Activated naive CD8-positive, alpha-beta T cell treated with anti-CD3 and anti-CD28 coated beads, Interleukin-2, amount 50 U/mL, for 16 hours (primary cell): ENCODE data around the gene PRKAR1A.

Source experiments
- DNase-seq: peaks from one replicate; pipeline ENCODE4 v3.0.0-alpha.2; 2020; ENCODE audit warnings: low read depth, low spot score

The PRKAR1A gene

DNA sequence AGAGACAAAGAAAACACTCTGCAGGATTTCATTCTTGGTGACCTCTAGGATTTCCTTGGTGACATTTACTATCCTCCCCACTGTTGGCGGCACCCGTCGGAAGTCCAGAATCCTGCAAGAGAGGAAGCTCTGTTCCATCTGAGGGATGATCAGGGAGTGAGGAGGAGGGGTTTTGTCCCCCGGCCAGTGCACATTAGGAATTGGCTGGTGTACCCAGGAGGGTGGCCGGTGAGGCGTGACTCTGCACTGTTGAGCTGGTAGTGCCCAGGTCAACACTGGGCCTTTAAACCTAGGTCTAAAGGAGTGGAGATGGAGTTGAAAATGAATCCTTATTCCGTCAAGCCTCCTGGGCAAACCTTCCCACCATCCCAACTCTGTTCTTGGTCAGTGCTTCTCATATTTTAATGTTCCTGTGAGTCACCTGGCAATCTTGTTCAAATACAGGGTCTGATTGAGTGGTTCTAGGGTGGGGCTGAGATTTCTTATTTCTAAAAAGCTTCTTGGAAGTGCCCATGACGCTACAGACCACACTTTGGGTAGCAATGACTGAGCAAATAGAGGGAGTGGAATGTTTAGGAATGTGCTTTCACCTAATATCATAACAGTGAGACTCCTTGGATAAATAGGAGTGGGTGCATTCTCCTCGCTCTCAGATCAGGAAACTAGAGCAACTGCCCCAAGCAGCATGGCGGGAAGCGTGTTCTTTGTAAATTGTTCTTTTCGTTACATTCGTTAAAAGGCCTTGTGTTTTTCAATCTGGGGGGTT is 30.7 kb downstream of the PRKAR1A start:
- DNase-seq, result no peak

DNA sequence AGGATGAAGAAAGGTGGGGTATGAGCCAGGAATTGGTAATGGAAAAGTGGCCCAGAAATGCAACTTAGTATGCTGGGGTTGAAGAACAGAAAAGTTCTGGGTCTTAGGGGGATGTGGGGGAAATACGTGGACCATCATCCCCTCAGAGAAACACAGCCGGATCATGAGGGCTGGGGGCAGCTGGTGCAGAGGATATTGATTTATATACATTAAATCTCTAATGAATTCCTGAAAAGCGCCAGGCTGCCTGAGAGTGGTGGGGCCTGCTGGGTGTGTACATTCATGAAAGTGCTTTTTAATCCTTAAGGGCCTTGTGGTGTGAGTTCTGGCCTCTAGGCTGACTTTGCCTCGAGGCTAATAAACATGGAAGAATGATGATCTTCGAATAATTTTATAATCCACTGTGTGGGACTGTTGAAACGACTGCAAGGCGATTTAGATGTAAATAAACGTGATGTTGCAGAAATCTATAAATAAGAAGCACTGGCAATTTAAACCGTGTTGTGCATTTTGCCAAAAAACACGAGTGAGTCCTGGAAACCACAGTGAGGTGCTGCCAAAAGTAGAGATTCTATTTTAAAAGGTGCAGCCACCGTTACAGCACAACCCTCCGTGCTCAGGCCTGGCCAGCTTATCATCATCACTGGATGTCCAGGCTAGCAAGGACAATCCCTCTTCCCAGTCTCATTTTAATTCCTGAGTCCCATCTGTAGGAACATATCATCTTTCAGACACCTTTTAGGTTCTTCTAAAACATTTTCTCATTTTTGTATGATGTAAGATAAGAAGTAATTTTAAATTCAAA is 32.1 kb downstream of the PRKAR1A start:
- no peak for DNase-seq

DNA sequence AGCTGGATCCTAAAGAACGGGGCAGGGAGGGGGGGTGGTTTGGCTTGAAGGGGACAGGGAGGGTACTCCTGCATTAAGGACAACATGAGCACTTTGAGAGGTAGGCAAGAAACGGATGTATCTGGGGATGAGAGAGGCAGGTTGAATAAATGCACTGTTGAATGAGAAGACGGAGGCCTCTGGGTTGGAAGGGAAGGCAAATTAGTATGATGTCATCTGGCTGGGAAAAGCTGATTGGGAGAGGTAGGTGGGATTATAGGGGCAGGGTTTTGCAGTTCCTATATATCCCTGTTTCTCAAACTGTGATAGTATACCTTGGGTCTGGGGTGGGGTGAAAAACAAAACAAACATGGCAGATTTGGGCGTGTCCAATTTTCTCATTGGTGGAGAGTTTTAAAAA is 44.3 kb downstream of the PRKAR1A start:
- DNase-seq, result no peak

DNA sequence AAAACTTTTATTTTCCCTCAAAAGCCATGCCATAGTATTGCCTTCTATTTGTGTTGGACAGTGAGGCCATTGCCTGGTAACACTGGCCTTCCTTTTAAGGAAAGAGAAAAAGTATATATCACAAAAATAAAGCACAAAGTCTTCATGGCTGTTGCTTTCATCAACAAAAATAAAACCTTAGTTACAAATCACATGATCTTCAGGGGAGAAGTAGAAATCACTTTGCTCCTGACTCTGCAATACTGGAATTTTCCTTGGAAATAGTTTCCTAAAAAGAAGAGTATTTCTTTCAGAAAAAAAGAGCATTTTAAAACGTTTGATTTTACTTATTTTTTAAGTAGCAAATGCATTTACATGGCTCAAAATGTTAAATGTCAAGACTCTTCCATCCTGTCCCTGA is 47.1 kb downstream of the PRKAR1A start:
- DNase-seq, result no peak

DNA sequence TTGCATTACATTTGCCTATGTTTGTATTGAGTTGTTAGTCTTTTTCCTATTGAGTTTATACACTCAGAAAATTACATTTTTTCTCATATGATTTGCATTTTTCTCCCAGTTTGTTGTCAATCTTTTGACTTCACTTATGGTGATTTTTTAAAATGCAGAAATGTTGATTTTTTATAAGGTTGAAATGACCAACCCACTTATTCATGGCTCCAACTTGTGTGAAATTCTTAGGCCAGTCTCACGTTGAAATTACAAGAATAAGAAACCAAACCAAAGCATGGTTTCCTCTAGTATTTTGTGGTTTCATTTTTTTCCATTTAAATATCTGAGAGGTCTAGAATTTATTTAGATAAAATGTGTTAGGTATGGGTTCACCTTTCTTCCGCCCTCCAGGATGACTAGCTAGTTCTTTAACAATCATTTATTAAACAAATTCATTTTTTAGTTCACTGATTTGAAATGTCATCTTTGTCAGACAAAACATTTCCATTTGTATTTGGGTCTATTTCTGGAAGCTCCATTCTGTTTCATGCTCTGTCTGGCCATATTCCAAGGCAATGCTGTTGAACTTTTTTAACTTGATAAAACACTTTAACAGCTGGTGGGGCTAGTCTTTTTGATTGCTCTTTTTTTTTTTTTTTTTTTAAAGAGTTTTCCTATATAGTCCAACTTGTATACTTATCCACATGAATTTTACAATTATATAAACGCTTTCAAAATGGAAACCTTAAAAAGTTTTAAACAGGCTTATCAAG is 48.9 kb downstream of the PRKAR1A start:
- no peak for DNase-seq

DNA sequence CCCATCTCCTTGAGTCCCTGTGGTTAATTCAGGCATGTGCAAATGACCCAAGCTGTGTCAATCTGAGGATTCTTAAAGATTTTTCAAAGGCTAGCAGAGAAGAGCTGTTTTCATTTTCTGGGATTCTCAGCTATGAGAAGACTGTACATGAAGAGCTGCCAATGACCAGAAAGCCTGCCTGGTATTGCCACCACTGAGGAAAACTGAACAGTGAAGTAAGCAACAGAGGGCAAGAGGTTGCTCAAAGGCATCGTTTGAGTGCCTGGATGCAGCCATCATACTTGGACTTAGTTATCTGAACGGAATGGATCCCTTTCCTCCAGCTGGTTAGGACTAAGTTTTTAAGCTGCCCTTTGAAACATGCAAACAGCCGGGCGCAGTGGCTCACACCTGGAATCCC is 50.5 kb downstream of the PRKAR1A start:
- DNase-seq, result no peak

DNA sequence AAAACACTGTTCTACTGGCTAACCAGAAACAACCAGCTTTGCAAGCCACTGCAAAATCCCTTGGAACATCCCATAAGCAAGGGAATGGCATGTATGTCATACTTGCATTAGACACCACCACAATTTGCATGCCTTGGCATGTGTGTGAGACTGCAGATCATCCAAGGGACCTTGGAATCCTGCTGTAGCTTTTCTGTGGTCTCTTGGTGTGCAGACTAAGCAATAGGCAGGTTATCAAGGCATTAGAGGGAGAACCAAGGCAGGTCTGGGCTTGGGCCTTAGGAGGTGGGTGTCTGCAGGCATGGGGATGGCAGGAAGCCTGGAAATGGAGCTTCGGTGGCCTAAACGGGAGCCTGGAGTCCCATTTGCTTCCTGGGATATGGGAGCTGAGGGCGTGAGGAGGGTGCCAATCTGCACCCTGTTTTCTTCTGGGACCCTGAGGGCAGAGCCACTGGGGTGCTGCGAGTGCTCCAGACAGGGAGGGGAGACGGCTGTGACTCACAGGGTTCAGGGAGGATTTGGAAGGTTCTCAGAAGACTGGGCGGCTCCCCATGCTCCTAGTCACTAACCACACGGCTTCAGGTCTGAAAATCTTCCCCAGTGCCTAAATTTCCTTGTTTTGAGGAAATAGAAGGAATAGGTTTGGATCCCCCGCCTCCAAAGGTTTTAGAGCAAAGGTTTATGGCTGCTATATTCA is 52.3 kb downstream of the PRKAR1A start:
- DNase-seq, result no peak

DNA sequence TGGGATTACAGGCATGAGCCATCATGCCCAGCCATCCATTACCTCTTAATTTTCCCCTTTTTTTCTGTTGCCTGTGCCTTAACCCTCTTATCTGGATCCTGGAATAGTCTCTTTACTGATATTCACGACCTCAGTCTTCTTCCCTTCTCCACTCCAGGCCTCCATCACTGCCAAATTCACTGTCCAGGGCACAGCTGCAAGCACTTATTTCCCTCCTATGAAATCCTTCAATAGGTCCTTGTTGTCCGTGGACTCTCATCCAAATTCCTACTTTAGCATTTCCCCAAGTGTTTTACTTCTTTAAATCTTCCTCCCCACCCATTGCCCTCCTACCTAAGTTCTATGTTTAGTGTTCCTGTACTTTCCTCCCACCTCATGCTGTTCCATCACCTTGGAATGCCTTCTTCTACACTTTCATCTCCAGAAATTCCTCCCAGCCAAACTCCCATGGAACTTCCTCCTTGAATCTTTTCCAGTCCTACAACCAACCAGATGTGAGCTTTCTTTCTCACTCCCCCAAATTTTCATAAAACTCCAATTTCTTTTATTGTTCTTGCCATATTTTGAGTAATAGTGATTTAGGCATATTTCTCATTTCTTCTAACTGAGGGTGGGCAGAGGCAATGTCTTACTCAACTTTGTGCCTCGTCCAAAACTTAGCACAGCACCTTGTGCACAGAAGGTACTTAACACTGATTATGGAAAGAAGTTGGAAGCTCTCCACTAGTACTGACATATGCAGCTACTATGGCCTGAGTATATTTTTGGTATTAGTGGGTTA is 53.6 kb downstream of the PRKAR1A start:
- DNase-seq, result no peak

DNA sequence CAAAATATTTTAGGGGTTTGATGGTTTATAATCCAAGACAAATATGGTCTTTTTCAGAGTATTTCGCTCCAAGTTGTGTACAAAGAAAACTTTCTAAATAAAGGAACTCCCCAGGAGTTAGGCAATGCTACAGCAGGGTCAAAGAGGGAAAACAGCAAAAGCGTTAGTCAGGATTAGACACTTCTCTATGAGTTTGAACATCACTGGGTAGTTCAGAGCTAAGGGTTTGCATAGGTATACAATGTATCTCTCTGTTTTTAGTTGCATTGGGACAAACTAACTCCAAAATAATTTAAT is 54.2 kb downstream of the PRKAR1A start:
- DNase-seq, result no peak

DNA sequence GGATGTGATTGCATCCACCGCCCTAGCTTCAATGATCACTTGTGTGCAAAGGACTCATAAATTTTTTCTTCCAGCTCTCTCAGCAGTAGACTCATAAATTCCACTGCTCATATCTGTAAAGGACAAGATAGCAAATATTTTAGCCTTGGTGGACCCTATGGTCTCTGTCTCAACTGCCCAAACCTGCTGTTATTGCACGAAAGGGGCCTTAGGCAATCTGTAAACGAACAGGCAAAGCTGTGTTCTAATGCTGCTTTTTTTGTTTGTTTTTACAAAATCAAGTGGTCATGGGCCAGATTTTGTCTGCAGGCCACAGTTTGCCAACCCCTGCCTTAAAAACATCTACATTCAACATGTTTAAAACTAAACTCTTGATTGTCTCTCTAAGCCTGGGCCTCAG is 54.8 kb downstream of the PRKAR1A start:
- no peak for DNase-seq

DNA sequence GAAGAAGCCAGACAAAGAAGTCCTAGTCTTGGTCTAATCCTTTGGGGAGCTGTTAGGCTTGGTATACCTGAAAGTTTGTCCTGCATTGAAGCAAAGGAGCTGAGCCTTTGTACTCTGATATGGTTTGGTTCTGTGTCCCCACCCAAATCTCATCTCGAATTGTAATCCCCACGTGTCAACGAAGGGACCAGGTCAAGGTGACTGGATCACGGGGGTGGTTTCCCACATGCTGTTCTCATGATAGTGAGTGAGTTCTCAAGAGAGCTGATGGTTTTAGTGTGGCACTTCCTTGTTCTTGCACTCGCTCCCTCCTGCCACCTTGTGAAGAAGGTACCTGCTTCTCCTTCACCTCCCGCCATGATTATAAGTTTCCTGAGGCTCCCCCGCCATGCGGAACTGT is 55.4 kb downstream of the PRKAR1A start:
- no peak for DNase-seq

DNA sequence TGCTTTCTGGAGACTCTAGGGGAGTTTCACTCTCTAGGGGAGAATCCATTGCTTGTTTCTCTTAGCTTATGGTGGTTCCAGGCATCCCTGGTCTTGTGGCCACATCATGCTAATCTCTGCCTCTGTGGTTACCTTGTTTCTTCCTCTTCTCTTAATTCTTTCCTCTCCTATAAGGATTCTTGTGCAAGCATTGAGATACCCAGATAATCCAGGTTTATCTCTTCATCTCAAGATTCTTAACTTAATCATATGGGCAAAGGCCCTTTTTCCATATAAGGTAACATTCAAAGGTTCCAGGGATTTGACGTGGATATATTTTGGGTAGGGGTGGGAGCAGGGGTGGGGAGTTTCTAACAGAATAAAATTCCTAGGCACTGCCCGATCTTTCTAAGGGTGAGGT is 56.4 kb downstream of the PRKAR1A start:
- no peak for DNase-seq

DNA sequence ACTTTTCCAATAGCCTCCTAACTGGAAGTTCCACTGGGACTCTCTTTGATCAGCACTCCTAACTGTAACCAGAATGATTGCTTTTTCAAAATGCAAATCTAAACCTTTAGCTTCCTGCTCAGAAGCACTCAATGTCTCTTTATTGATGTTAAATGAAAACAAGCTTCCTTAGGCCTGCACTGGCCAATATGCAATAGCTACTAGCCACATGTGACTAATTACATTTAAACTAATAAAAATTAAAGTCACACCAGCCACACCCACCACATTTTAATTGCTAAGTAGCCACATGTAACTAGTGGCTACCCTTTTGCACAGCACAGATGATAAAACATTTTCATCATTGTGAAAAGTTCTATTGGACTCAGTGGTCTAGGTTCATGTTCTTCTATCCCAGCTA is 57.1 kb downstream of the PRKAR1A start:
- no peak for DNase-seq

DNA sequence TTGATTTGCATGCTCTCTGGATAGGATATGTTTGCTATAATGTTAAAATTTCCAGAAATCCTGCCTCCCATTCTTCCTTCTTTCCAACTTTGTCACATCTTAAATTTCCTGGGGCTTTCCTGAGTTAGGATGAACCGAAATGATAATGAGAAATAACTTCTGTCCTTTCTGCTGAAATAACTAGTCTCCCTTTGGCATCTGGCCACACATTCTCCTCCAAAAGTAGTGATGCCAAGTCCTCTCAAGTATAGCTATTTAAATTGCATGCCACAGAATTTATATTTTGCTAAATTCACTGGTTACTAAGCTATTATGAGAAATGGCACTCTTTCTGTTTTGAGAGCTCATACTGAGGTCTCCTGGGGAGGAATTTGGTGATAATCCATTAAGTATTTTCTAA is 58.3 kb downstream of the PRKAR1A start:
- no peak for DNase-seq

DNA sequence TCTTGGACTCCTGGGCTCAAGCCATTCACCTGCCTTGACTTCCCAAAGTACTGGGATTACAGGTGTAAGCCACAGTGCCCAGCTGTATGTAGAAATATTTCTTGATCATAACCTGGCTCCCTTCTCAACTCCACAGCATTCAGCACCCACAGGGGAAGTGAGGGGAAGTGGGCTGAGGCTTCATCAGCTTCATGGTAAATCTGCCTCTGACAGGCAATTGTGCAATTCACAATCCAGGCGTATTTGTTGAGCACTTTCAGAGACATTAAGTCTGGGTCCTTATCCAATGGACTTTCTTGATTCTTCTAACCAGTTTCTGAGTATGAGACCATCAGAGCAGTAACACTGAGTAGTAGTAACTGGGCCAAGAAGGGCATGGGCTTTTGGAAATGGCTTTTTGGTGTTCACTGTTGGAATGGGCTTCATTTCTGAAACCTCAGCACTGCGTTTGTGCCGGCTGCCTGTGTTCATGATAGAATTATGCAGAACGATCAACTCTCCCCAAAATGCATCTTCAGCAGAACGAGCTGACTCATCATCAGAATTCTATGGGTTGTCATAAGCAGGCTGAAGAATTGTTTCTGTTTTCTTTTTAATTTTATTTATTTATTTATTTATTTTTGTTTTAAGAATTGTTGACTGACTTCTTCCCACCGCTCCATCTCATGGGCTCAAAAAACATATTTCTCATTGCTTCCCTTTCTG is 60.1 kb downstream of the PRKAR1A start:
- no peak for DNase-seq

DNA sequence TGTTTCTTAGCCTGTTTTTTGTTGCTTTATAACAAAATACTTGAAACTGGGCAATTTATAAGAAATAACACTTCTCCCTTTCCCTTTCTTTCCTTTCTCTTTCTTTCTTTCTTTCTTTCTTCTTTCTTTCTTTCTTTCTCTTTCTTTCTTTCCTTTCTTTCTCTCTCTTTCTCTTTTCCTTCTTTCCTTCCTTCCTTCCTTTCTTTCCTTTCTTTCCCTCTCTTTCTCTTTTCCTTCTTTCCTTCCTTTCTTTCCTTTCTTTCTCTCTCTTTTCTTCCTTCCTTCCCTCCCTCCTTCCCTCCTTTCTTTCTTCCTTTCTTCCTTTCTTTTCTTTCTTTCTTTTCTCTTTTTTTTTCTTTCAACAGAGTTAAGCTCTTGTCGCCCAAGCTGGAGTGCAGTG is 61.1 kb downstream of the PRKAR1A start:
- DNase-seq, result no peak

DNA sequence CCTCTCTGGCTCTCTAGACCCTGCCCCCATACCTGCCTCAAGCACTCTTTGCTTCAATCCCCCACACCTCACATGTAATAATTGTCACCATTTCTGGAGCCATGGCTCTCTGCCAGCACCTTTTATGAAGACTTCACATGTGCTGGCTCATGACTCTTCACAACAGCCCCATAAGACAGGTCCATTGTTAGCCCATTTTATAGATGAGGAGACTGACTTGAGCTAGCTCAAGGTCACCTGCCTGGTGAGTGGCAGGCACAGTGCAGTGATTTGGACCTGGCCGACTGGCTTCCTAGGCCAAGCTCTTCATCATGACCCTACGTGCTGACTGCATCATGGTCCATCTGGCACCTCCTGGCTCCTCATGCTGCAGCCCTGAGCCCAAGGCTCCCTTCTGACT is 63.9 kb downstream of the PRKAR1A start:
- DNase-seq, result no peak

DNA sequence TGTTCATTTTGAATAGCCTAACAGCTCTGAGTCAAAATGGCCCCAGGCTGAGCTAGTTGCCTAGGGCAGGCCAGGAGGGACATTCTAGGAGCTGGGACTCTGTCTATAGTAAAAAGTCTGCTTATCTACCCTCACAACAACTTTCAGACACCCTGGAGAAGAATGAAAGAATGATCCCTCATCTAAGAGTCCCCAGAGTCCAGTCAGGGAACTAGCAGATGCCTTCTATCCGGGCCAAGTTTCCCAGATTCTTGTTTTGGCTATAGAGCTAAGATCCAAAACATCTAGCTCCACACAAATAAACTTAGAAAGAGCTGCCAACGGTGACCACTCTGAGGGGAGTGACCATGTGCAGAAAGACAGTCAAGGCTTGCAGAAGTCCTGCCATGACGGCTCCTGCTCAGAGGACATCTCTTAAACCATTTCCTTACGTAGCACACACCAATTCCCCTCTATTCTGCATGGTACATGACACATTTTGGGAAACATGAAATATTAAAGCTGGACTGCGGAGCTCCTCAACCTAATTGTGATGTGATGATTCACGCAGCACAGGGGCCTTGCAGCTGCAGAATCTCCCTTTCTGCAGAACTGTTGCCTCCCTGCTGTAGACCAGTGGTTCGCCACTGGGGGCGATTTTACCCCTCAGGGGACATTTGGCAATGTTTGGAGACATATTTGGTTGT is 64.7 kb downstream of the PRKAR1A start:
- no peak for DNase-seq

DNA sequence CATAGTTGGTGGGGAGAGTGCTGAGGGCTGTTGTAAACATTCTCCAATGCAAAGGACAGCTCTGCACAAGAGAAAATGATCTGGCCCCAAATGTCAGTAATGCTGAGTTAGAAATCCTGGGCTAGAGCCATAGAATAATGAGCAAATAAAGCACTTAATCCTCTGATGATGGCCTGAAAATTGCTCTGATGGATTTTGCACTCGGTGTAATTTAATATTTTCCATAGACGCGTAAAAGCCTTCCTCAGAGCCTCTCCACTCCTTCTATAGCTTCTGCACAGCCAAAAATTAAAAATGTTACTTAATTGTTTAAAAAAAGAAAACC is 65.2 kb downstream of the PRKAR1A start:
- DNase-seq, result no peak

DNA sequence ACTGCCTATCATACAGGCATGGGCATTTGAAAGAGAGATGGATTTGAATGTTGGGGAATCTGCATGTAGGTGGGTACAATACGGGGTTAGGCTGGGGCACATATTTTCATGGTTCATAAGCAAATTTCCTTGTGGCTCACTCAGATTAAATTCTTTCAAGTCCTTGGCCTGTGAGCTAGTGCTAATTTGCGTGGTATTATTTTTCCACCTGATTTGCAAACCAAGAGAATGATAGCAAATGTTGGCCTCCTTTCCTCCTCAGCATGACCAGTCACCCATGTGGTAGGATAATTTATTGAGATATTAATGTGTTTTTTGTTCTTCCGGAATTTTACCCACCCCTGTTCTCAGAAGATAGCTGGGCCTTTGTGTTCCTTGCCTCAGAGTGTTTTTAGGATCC is 66.0 kb downstream of the PRKAR1A start:
- no peak for DNase-seq
